22Rv1 (cell line): Measurements from ENCODE around the gene TIMM50.

ENCODE experiments used
- CTCF ChIP-seq: fragments of 450-650 bp; IDR thresholded peaks from 2 replicates; pipeline ENCODE4 v1.5.1; 2017; ENCODE audit warnings: mild to moderate bottlenecking
- ZFX ChIP-seq: fragments of 450-650 bp; IDR thresholded peaks from 2 replicates; pipeline ENCODE4 v1.6.1; 2017; ENCODE audit warnings: antibody characterized with exemption, borderline replicate concordance

GRCh38 chr19:39518975-39519374 lies 38.3 kb downstream of the TIMM50 start:
- TF ChIP-seq CTCF (no peak), ZFX (no peak)
